ENCODE data around the gene UBE2L6. TPM values are rescaled to one million over a fixed set of nuclear protein-coding genes. Genes with fewer than 3 reads are reported as not detected.
A peak's percentile ranks its signal among the peaks of the same experiment; 100 is the strongest.

The UBE2L6 gene
- total and polyA plus RNA-seq, 11 donors = 10.2 to 175 (median 14.5) TPM

DNA sequence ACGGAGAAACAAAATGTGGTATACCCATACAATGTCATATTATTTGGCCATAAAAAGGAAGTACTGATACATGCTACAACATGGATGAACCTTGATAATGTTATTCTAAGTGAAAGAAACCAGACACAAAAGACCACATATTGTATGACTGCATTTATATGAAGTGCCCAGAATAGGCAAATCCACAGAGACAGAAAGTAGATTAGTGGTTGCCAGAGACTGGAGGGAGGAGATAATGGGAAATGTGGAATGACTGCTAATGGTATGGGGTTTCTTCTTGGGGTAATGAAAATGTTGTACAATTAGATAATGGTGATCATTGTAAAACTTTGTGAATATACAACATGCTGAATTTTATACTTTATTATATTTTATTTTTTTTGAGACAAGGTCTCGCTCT, 46.4 kb downstream of the UBE2L6 start:
- intact Hi-C loops (cut with DNase I) = loop anchor here in 1 of 10 donors (10.0 kb wide), 1 partner anchor 64 kb away; no protein-coding TSS in a partner anchor
- Histone ChIP-seq H3K27ac (no peak overlapping the region), H3K4me1 (peaks cover 0 to 7% (median 1%) of the 10 kb centered on the region in 12 donors), H3K27me3 (no peaks in the 10 kb centered on the region), H3K9me3 (no peaks in the 10 kb centered on the region), H3K36me3 (peaks cover 0 to 8% (median 0%) of the 10 kb centered on the region in 9 donors), H3K4me3 (no peak overlapping the region)
- WGBS, 4 donors = 87 to 90% (median 89%) methylated on average over 2 of the region's 2 CpGs
- no peak for DNase-seq
- no peak for ATAC-seq
- no peak for TF ChIP-seq CTCF (IDR thresholded peaks at IDR 0.05)
- no peak for TF ChIP-seq POLR2A (IDR thresholded peaks at IDR 0.05)

GRCh38 chr11:57516061-57516443, 51.4 kb downstream of the UBE2L6 start:
- no peak for DNase-seq
- Histone ChIP-seq H3K27ac (peak overlapping the region in 3 of 12 donors; percentile 63 to 77 (median 72)), H3K4me1 (peaks cover 0 to 26% (median 12%) of the 10 kb centered on the region in 12 donors), H3K4me3 (peak overlapping the region; percentile 62 to 98 (median 80)), H3K36me3 (no peaks in the 10 kb centered on the region), H3K27me3 (no peaks in the 10 kb centered on the region), H3K9me3 (no peaks in the 10 kb centered on the region)
- intact Hi-C loops (cut with DNase I) = loop anchor here in 1 of 10 donors (10.0 kb wide), 1 partner anchor 171 kb away; no protein-coding TSS in a partner anchor
- 21 to 30% (median 29%) methylated on average over 5 of the region's 5 CpGs for WGBS, 4 donors
- no peak for TF ChIP-seq POLR2A (IDR thresholded peaks at IDR 0.05)
- no peak for TF ChIP-seq CTCF (IDR thresholded peaks at IDR 0.05)
- no peak for ATAC-seq

DNA sequence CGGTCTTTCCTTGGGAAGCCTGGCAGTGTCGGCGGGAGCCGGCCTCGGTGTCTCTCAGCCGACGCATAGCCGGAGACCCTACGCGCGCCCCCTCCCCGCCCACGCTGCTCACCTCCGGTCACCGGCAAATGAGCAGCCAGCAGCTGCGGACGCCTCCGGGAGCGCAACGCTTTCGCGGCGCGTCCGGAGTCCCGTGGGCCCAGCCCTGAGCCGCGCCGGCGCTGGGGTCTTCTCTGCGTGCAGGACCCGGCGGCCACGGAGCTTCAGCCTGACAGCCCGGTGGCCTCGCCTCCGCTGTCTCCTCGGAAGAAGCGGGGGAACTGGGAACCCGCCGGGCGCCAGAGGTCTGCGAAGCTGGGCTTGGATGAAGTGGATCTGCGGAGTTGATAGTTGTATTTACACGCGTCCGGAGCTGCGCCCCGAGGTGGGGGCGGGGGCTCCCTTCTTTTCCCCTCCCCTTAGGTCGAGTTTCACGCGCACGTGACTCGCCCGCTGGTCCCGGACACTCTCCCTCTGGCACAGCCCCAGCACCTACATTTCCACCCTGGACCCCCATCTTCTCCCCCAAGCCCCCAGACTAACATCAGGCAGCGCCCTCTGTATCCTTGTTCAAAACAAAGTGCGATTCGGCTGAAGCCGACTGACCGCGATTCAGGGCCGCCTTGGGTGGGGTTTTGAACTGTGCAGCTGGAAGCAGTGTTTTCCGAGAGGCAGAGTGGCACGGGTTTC, 52.0 kb downstream of the UBE2L6 start, which contains the start of gene SLC43A1:
SLC43A1 (minus strand) TSS at position 371 of the 729 bp plus-strand sequence. CDS start 1,591 bp downstream, outside the sequence.
- no peaks in the 10 kb centered on the region for H3K9me3 ChIP-seq
- intact Hi-C loops (cut with DNase I) = loop anchor here in 3 of 10 donors (2.0 to 10.0 kb wide), 3 partner anchors 15 to 171 kb away; no protein-coding TSS in a partner anchor
- TF ChIP-seq CTCF (IDR thresholded peaks at IDR 0.05) = peak in 2 of 12 donors; percentile 13 to 15
- TF ChIP-seq POLR2A (IDR thresholded peaks at IDR 0.05) = peak in 1 of 2 donors; percentile 36

More for the DNA sequence above, 52.0 kb downstream of the UBE2L6 start, which contains the start of gene SLC43A1:
- H3K4me1 ChIP-seq = peaks cover 0 to 26% (median 12%) of the 10 kb centered on the region in 12 donors
- 0% methylated on average over 57 to 66 of the region's 66 CpGs for WGBS, 4 donors
- H3K27ac ChIP-seq = peak within 1 kb of the TSS in 11 of 12 donors; percentile 23 to 77 (median 60)
- DNase-seq (peak; percentile 43 to 77 (median 63)), ATAC-seq (peak; percentile 67 to 78 (median 75))
- peak within 1 kb of the TSS; percentile 62 to 98 (median 80) for H3K4me3 ChIP-seq
- no peaks in the 10 kb centered on the region for H3K36me3 ChIP-seq
- H3K27me3 ChIP-seq = no peaks in the 10 kb centered on the region
